ENCODE results near the gene CAMK2B.

CAMK2B gene
- long read RNA-seq, donor 1, partial matches to known transcripts = 0 of 1 reads
- long read RNA-seq, donor 1, other reads (novel, unspliced or antisense) = 0 of 1 reads
- long read RNA-seq, donor 2 = 0 reads
- long read RNA-seq, donor 3 = 0 reads
- long read RNA-seq, donor 4 = 0 reads
- long read RNA-seq, donor 5 = 0 reads
- long read RNA-seq, donor 6, partial matches to known transcripts = 0 of 1 reads
- long read RNA-seq, donor 6, other reads (novel, unspliced or antisense) = 0 of 1 reads
- long read RNA-seq, donor 7 = 0 reads
- long read RNA-seq, donor 8 = 0 reads

- peak; percentile 37 for DNase-seq
These were observed at the start of gene CAMK2B for GRCh38 chr7:44325201-44325671. Gene CAMK2B, minus strand, starts transcription at chr7:44325594. Its CDS starts 173 bp downstream, at chr7:44325421.

- DNase-seq = no peak
These were observed 48.8 kb upstream of the CAMK2B start for GRCh38 chr7:44374007-44374763.

GRCh38 chr7:44373418-44373740 is 48.0 kb upstream of the CAMK2B start:
- DNase-seq = no peak

- no peak for DNase-seq
These were observed 47.4 kb upstream of the CAMK2B start for GRCh38 chr7:44372560-44373417.

GRCh38 chr7:44368885-44369284 is 43.5 kb upstream of the CAMK2B start:
- no peak for DNase-seq

- no peak for DNase-seq
These were observed 43.1 kb upstream of the CAMK2B start for GRCh38 chr7:44368455-44368854.

- DNase-seq = no peak
These were observed 42.2 kb upstream of the CAMK2B start for GRCh38 chr7:44367475-44368043.

GRCh38 chr7:44366986-44367385 is 41.6 kb upstream of the CAMK2B start:
- no peak for DNase-seq

- DNase-seq = no peak
These were observed 28.3 kb upstream of the CAMK2B start for GRCh38 chr7:44353668-44354067.

- no peak for DNase-seq
These were observed 23.7 kb upstream of the CAMK2B start for GRCh38 chr7:44348851-44349781.

GRCh38 chr7:44348300-44348699 is 22.9 kb upstream of the CAMK2B start:
- no peak for DNase-seq

- DNase-seq = no peak
These were observed 22.2 kb upstream of the CAMK2B start for GRCh38 chr7:44347546-44348114.

- no peak for DNase-seq
These were observed 20.7 kb upstream of the CAMK2B start for GRCh38 chr7:44346063-44346462.

- DNase-seq = no peak
These were observed 16.0 kb upstream of the CAMK2B start for GRCh38 chr7:44341401-44341800.

GRCh38 chr7:44338600-44338999 is 13.2 kb upstream of the CAMK2B start:
- no peak for DNase-seq

GRCh38 chr7:44336491-44336890 is 11.1 kb upstream of the CAMK2B start:
- no peak for DNase-seq

GRCh38 chr7:44335184-44335583 is 9.8 kb upstream of the CAMK2B start:
- no peak for DNase-seq

GRCh38 chr7:44334734-44335097 is 9.3 kb upstream of the CAMK2B start:
- no peak for DNase-seq

GRCh38 chr7:44333911-44334733 is 8.7 kb upstream of the CAMK2B start:
- no peak for DNase-seq

- DNase-seq = no peak
These were observed 6.3 kb upstream of the CAMK2B start for GRCh38 chr7:44331682-44332081.
